Left kidney (tissue), 2 donors: ENCODE results near the gene DUSP21. TPM values are rescaled to one million over a fixed set of nuclear protein-coding genes. Genes with fewer than 3 reads are reported as not detected.
A peak's percentile ranks its signal among the peaks of the same experiment; 100 is the strongest.
"Not testable (repeated sequence)": the region's sequence is repeated elsewhere in the genome, so short reads cannot be mapped to it uniquely, and the experiment has no call there.

Experiments used
- DNase-seq: peaks from one replicate; pipeline ENCODE4 v3.0.0-alpha.2; 2013
- polyA plus RNA-seq: library from polyadenylated mRNA; unstranded; fragments of 120-200 nt; gene quantifications from one replicate; pipeline ENCODE4 v1.2.1, GENCODE V29; 2013; ENCODE audit not compliant: insufficient read length

The DUSP21 gene
- polyA plus RNA-seq, 1 donor: not detected

DNA sequence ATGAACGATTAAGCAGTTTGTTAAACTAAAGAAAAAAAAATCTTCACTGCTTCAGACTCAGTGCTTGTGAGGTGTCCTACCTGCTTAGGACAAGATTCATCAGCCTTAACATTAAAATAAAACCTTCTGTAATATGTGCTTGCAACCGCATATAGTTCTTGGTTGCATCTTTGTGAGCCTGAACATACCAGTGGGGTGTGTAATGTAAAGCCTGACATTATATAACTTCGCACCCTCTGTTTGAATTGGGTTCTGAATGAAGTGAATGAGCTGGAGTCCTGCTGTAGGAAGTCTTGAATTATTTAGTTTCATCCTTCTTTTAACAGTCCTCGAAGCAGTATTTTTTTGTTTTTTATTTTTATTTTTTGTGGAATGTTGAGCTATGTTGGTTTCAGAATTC lies 32.3 kb downstream of the DUSP21 start:
- peak; percentile 10 for DNase-seq

DNA sequence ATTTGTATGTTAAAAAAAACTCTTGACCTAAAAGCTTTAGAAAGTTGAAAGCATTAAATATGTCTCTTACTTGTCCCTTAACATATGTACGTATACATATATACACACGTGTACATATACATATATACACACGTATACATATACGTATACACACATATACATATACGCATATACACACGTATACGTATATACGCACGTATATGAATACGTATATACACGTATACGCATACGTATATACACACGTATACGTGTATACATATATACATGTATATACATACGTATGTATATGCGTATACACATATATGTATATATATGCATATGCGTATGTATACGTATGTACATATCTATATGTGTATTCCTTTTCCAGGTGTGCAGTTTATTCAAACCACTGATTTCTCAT lies 32.9 kb downstream of the DUSP21 start:
- no peak for DNase-seq

DNA sequence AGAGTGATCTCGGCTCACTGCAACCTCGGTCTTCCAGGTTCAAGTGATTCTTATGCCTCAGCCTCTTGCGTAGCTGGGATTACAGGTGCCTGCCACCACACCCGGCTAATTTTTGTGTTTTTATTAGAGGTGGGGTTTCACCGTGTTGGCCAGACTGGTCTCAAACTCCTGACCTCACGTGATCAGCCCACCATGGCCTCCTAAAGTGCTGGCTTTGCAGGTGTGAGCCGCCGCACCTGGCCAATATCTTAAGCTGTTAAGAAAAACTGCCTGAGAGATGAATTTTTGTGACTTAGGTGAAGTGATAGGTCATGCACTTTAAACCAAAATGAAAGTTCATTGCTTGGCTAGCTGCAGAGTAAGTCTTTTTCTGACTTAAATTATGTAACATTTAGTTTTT lies 35.0 kb downstream of the DUSP21 start:
- no peak for DNase-seq

DNA sequence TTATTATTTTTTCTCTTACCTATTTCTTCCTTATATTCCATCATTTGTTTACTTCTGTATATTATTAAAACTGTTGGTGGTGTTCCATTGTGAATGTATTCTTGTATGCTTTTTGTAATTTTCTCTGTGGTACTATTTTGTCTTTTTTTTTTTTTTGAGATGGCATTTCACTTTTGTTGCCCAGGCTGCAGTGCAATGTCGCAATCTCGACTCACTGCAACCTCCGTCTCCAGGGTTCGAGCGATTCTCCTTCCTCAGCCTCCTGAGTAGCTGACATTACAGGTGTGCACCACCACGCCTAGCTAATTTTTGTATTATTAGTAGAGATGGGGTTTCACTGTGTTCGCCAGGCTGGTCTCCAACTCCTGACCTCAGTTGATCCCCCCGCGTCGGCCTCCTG lies 37.7 kb downstream of the DUSP21 start:
- DNase-seq: no peak

DNA sequence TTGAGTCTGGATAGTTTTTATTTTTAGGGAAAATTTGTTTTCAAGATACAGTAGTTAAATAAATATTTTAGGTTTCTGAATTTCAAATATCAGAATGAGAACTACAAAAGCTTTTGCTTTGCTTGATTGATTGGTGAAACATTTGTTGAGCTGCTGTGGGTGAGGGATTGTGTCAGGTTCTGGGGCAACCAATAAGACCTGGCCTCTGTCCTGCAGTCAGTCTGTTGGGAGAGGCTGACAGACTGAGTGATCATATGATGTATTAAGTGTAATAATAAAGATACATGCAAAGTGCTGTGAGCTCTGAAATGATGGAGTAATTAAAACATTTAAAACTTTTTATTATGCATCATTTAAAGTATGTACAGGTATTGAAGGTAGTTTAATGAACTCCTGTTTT lies 38.8 kb downstream of the DUSP21 start:
- no peak for DNase-seq

DNA sequence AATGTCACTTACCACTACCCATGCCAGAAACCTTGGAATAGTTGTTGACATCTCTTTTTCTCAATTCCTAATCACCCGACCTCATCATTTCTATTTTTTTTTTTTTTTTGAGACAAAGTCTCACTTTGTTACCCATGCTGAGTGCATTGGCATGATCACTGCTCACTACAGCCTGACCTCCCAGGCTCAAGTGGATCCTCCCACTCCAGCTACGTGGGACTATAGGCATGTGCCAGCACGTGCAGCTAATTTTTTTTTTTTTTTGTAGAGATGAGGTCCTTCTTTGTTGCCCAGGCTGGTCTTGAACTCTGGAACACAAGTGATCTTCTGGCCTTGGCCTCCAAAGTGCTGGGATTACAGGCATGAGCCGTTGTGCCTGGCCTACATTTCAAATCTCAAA lies 41.1 kb downstream of the DUSP21 start:
- no peak for DNase-seq

DNA sequence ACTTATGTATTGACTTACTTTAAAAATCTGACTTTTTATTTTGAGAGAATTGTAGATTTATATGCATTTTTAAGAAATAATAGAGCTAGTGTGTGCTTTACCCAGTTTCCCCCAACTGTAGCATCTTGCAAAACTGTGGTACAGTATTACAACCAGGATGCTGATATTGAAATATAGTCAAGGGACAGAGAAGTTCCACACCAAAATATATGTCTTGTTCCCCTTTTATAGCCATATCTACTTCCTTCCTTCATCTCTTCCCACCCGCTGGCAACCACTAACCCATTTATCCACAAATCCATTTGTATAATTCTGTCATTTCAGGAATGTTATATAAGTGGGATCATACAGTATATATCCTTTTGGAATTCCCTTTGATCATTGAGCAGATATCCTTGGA lies 46.0 kb downstream of the DUSP21 start:
- DNase-seq: no peak

DNA sequence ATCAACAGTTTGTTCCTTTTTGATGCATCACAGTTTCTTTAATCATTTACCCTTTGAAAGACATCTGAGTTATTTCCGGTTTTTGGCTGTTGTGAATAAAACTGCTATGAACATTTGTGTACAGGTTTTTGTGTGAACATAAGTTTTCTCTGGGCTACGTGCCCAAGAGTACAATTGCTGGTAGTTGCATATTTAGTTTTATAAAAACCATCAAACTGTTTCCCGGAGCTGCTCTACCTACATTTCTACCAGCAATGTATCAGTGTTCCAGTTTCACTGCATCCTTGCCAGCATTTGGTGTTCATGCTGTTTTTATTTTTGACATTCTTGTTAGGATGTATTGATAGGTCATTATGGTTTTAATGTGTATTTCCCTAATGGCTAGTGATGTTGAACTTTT lies 46.4 kb downstream of the DUSP21 start:
- DNase-seq: no peak

DNA sequence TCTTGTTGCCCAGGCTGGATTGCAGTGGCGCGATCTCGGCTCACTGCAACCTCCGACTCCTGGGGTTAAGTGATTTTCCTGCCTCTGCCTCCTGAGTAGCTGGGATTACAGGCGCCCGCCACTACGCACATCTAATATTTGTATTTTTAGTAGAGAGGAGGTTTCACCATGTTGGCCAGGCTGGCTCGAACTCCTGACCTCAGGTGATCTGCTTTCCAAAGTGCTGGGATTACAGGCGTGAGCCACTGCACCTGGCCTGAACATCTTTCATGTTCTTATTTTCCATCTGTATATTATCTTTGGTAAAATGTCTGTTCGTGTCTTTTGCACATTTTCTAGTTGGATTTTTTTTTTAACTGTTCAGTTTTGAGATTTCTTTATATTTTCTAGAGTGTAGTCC lies 46.9 kb downstream of the DUSP21 start:
- not testable (repeated sequence) for DNase-seq

DNA sequence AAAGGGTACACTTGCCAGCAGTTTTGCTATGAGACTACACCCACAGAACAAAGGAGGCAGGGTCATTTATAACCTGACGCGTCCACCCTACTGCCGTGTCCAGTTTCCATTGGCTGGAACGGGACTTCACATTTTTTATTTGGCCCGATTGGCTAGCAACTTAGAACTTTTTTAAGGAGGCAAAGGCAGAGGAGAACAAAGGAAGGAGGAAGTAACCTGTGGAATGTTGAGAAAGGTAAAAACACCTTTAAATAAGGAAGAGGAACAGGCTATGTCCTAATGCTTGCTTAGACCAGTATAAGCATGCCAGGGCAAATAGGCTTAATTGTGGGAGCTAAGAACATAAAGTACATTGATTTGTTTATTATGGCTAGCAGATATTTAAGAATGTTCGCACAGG lies 47.8 kb downstream of the DUSP21 start:
- no peak for DNase-seq

Other genes with a start within 250 kb of the DUSP21 start
- 41.7 TPM for gene KDM6A, start 29.2 kb downstream of the DUSP21 start, polyA plus RNA-seq